ENCODE measurements around the gene PDZRN3.
"Not testable (repeated sequence)": the region's sequence is repeated elsewhere in the genome, so short reads cannot be mapped to it uniquely, and the experiment has no call there.

PDZRN3 gene

GRCh38 chr3:73465926-73466325 is 158.8 kb downstream of the PDZRN3 start:
- DNase-seq, result no peak

DNA sequence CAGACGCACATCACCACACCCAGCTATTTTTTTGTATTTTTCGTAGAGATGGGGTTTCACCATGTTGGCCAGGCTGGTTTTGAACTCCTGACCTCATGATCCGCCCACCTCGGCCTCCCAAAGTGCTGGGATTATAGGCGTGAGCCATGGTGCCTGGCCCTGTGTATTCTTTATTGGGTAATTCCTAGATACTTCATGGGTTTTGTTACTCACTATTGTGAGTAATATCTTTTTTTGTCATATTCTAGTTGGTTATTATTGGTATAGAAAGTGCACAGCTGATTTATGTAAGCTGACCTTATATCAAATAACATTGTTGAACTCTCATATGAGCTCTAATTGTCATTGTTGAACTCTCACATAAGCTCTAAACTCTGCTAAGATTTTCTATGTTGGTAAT is 160.6 kb downstream of the PDZRN3 start:
- not testable (repeated sequence) for DNase-seq

GRCh38 chr3:73461547-73461946 is 163.2 kb downstream of the PDZRN3 start:
- no peak for DNase-seq

DNA sequence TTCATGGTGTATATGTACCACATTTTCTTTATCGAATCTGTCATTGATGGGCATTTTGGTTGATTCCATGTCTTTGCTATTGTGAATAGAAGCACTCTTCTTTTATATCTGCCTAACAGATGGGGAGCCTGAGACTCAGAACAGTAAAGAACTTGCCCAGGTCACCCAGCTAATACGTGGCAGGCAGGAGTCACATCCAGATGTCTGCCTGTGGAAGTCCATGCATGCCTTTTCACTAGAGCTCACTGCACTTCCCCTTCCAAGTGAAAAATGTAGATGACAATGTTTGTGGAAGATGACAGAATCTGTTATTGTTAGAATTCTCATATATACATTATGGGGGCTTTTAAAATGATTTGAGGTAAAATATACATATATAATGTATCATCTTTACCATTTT is 165.0 kb downstream of the PDZRN3 start:
- no peak for DNase-seq

GRCh38 chr3:73453666-73454065 is 171.1 kb downstream of the PDZRN3 start:
- no peak for DNase-seq

- DNase-seq, result no peak
These were observed 172.0 kb downstream of the PDZRN3 start for GRCh38 chr3:73452729-73453128.

- no peak for DNase-seq
These were observed 173.3 kb downstream of the PDZRN3 start for GRCh38 chr3:73451301-73451944.

DNA sequence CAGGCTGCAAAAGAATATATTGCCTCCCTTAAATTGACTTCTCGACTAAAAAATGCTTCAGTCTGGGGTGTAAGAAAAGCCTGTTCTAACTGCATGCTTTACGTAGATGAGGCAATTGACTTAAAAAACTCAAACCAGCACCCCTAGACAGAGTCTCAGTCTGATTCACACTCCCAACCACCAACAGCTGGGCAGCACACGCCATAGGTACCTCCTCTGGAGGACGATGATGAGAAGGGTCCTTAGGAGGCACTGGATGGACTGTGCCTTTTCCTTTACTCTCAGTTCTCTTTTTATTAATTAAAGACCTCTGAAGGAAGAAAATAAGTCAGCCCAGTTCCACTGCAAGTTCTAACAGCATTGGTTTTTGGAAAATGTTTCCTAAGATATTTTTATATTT is 175.0 kb downstream of the PDZRN3 start:
- DNase-seq, result no peak

- DNase-seq, result no peak
These were observed 175.9 kb downstream of the PDZRN3 start for GRCh38 chr3:73448761-73449301.

GRCh38 chr3:73448041-73448440 is 176.7 kb downstream of the PDZRN3 start:
- no peak for DNase-seq

DNA sequence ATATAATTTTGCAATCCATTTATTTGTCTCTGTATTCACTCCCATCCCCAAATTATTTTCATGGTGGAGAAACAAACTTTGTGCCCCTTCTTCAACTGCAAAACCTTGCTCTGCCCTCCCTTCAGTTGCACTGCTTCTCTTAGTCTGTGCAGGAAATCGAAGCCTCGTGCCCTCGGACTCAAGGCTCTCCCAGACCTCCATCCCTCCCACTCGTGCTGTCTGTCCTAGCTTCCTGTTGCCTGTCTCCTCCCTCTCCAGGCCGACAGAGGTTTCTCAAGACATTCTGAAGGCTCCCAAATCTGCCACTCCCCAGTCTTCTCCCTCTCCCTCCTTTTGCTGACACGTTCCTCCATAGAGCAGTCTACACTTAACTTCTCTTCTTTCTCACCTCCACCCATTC is 177.6 kb downstream of the PDZRN3 start:
- no peak for DNase-seq

GRCh38 chr3:73446467-73447110 is 178.2 kb downstream of the PDZRN3 start:
- no peak for DNase-seq

DNA sequence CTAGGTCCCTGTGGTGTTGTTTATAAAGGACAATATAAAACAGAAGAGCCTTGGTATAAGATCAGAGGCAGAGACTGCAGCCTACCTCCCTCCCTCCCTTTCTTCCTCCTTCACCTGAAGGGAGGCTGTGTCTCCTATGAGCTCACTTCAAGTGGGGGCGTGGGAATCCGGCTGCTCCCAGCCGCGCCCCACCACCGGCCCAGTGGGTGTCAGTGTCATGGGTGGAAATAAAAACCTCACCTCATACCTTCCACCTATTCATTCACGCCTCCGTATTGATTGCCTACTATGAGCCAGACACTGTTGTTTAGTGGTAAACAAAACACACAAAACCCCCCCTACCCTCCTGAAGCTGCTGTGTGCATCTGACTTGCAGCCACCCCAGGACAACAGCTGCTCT is 181.9 kb downstream of the PDZRN3 start:
- DNase-seq, result peak in 6 of 56 donors; percentile 5 to 47 (median 17)

DNA sequence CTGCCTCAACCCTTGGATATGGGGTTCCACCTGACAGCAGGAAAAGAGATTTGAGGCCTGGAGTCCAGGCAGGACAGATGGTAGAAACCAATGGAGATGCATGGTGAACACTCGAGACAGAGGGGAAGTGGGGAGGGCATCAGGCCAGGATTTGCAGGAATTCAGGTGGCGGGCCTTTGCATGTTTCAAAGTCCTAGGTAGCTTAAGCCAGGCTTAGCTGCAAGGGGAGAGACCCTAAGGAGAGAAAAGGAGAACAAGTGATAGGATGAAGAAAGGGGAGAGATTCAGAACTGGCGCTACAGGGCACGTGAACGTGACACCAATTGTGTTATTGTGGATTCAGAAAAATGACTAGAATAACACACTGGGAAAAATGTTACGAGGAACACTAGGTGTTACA is 182.6 kb downstream of the PDZRN3 start:
- DNase-seq, result no peak

DNA sequence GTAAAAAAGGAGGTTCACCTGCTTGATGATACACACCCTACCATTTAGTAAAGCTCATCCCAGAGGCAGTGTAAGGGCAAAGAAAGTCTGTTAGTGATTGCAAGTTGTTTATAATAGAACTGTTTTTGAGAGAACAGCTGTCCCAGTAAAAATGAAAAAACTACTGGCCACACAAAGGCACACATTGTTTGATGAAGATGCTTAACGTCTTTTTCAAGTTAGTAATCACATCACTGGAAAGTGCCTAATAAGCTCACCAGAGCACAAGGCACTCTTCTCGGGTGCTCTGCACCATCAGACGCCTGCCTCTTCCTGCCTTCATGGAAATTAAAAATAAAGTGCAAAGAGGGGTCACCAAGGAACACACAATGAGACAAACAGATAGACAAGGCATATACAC is 186.9 kb downstream of the PDZRN3 start:
- no peak for DNase-seq

DNA sequence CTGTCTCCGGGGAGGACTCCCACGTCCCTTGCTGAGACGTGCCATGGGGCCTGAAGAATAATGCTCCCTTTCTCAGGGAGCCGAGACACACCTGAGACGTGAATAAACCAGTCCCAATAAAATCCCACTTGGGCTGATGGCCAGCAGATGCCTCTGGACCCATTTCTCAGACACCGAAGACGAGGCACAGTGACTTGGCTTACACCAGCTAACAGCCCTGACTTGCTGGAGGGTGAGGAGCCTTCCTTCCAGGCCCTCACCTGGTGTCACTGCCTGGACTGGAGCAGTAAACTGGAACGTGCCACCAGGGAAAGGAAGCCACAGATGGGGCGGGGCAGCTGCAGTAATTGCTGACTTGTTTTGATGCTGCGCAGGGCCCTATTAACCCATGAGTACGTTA is 189.7 kb downstream of the PDZRN3 start:
- no peak for DNase-seq

- peak in 6 of 56 donors; percentile 11 to 44 (median 21) for DNase-seq
These were observed 191.1 kb downstream of the PDZRN3 start for GRCh38 chr3:73433687-73434086.

DNA sequence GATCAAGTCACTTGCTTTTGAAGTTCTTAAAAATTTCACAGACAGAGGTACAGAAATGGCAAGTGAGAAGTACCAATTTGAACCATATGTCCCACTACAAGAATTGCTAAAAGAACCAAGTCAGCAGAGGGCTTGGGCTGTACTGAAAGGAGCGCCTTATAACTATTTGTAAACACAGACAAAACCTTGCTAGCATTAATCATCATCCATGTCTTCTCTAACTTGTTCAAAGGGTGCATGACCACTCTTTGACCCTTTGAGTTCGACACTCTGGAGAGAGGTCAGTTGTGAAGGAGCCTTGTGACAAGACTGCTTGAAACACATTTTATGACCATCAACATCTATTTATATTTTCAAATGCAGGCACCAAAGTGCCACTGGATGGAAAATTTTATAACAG is 191.7 kb downstream of the PDZRN3 start:
- DNase-seq, result no peak

GRCh38 chr3:73432706-73433032 is 192.1 kb downstream of the PDZRN3 start:
- no peak for DNase-seq

GRCh38 chr3:73432023-73432705 is 192.6 kb downstream of the PDZRN3 start:
- peak in 1 of 56 donors; percentile 17 for DNase-seq

GRCh38 chr3:73431183-73431900 is 193.4 kb downstream of the PDZRN3 start:
- DNase-seq, result no peak

All from nucleus accumbens (tissue), 56 donors.